Neural progenitor cell (in vitro differentiated cells): ENCODE measurements around the gene MACROD2. TPM values are rescaled to one million over a fixed set of nuclear protein-coding genes. Genes with fewer than 3 reads are reported as not detected.

Experiments
- DNase-seq: peaks from one replicate; pipeline ENCODE4 v3.0.0-alpha.2; 2016; ENCODE audit warnings: low spot score
- H2AFZ ChIP-seq: fragments of 200-600 bp; sonication (generic); replicated peaks from 2 replicates; pipeline ENCODE4 v1.6.1; 2016; ENCODE audit warnings: antibody characterized with exemption
- H3F3A ChIP-seq: fragments of 200-600 bp; sonication (generic); 2 replicates; pipeline ENCODE4 v1.6.1; 2016; ENCODE audit warnings: antibody characterized with exemption, low read depth
- H3K27ac ChIP-seq: fragments of 200-600 bp; sonication (generic); 2 replicates; pipeline ENCODE4 v1.5.1; 2016; ENCODE audit warnings: mild to moderate bottlenecking
- H3K27me3 ChIP-seq: fragments of 200-600 bp; sonication (generic); 2 replicates; pipeline ENCODE4 v1.6.1; 2016; ENCODE audit warnings: mild to moderate bottlenecking, moderate library complexity
- H3K36me3 ChIP-seq: fragments of 200-600 bp; sonication (generic); 2 replicates; pipeline ENCODE4 v1.5.1; 2016
- H3K4me1 ChIP-seq: fragments of 200-600 bp; sonication (generic); 2 replicates; pipeline ENCODE4 v1.6.1; 2016; ENCODE audit warnings: mixed run types
- H3K4me2 ChIP-seq: fragments of 200-600 bp; sonication (generic); 2 replicates; pipeline ENCODE4 v1.6.1; 2016
- H3K4me3 ChIP-seq: fragments of 200-600 bp; sonication (generic); 2 replicates; pipeline ENCODE4 v1.5.1; 2016
- H3K79me2 ChIP-seq: fragments of 200-600 bp; sonication (generic); 2 replicates; pipeline ENCODE4 v1.6.1; 2016; ENCODE audit warnings: low read depth
- H3K9ac ChIP-seq: fragments of 200-600 bp; sonication (generic); 2 replicates; pipeline ENCODE4 v1.6.1; 2016
- H3K9me3 ChIP-seq: fragments of 200-600 bp; sonication (generic); 2 replicates; pipeline ENCODE4 v1.5.1; 2016; ENCODE audit warnings: low read depth
- H4K20me1 ChIP-seq: fragments of 200-600 bp; sonication (generic); 2 replicates; pipeline ENCODE4 v1.6.1; 2016; ENCODE audit warnings: low read depth
- H3K27ac Mint-ChIP-seq: 3 replicates; pipeline ENCODE4 v1.8.0; 2021; ENCODE audit warnings: mixed read lengths
- H3K27me3 Mint-ChIP-seq: 2 replicates; pipeline ENCODE4 v1.8.0; 2022; ENCODE audit warnings: low read depth, mild to moderate bottlenecking, inconsistent platforms, moderate library complexity, mixed read lengths; ENCODE audit not compliant: insufficient read depth
- H3K36me3 Mint-ChIP-seq: 3 replicates; pipeline ENCODE4 v1.8.0; 2021; ENCODE audit warnings: mixed read lengths
- H3K4me1 Mint-ChIP-seq: 3 replicates; pipeline ENCODE4 v1.8.0; 2021; ENCODE audit warnings: mixed read lengths
- H3K4me3 Mint-ChIP-seq: 3 replicates; pipeline ENCODE4 v1.8.0; 2021; ENCODE audit warnings: mild to moderate bottlenecking, moderate library complexity, mixed read lengths
- H3K9me3 Mint-ChIP-seq: 3 replicates; pipeline ENCODE4 v1.8.0; 2020; ENCODE audit warnings: mixed read lengths
- CTCF ChIP-seq: fragments of 200-600 bp; sonication (generic); IDR thresholded peaks from 2 replicates; pipeline ENCODE4 v1.5.1; 2017; ENCODE audit warnings: antibody characterized with exemption, mild to moderate bottlenecking
- EZH2 ChIP-seq: fragments of 200-600 bp; sonication (generic); IDR thresholded peaks from 2 replicates; pipeline ENCODE4 v1.6.1; 2017; ENCODE audit warnings: antibody characterized with exemption, mild to moderate bottlenecking, moderate library complexity
- EZH2phosphoT487 ChIP-seq: fragments of 200-600 bp; sonication (generic); IDR thresholded peaks from 2 replicates; pipeline ENCODE4 v1.6.1; 2017; ENCODE audit warnings: antibody characterized with exemption
- total RNA-seq: library from RNA; depleted of rRNA; stranded (reverse); fragments of >200 nt; gene quantifications from 2 replicates; pipeline ENCODE4 v1.2.3, GENCODE V29; 2015; ENCODE audit warnings: low replicate concordance

MACROD2 gene
- total RNA-seq, 1 donor from 2014 or later: 11.9 TPM

- Mint-ChIP-seq H3K27me3 (peaks cover 2% of the 10 kb centered on the region), H3K4me1 (peaks cover 18% of the 10 kb centered on the region), H3K4me3 (no peak overlapping the region), H3K9me3 (peaks cover 4% of the 10 kb centered on the region), H3K27ac (no peak overlapping the region), H3K36me3 (no peaks in the 10 kb centered on the region)
- Histone ChIP-seq H4K20me1 (no peaks in the 10 kb centered on the region), H3K4me3 (no peak overlapping the region), H3K79me2 (no peaks in the 10 kb centered on the region), H2AFZ (no peak overlapping the region), H3K36me3 (no peaks in the 10 kb centered on the region), H3F3A (no peaks in the 10 kb centered on the region), H3K4me1 (no peaks in the 10 kb centered on the region), H3K27me3 (no peaks in the 10 kb centered on the region), H3K27ac (no peak overlapping the region), H3K9me3 (no peaks in the 10 kb centered on the region), H3K4me2 (no peak overlapping the region), H3K9ac (no peak overlapping the region)
- DNase-seq: no peak
- TF ChIP-seq EZH2phosphoT487 (no peak), EZH2 (no peak), CTCF (no peak)
Observed at GRCh38 chr20:14303106-14303505, 307.8 kb downstream of the MACROD2 start.

- no peak overlapping the region for H2AFZ ChIP-seq
- H3K27me3 Mint-ChIP-seq: peaks cover 2% of the 10 kb centered on the region
- no peak overlapping the region for H3K4me2 ChIP-seq
- H3K27me3 ChIP-seq: no peaks in the 10 kb centered on the region
- H3K4me3 Mint-ChIP-seq: no peak overlapping the region
- no peak overlapping the region for H3K27ac ChIP-seq
- H3K9ac ChIP-seq: no peak overlapping the region
- no peak overlapping the region for H3K27ac Mint-ChIP-seq
- H3K9me3 ChIP-seq: no peaks in the 10 kb centered on the region
- H3F3A ChIP-seq: no peaks in the 10 kb centered on the region
- H3K36me3 ChIP-seq: no peaks in the 10 kb centered on the region
- TF ChIP-seq CTCF: no peak
- no peak for TF ChIP-seq EZH2
- no peak for TF ChIP-seq EZH2phosphoT487
- peaks cover 18% of the 10 kb centered on the region for H3K4me1 Mint-ChIP-seq
- H3K4me3 ChIP-seq: no peak overlapping the region
- H3K36me3 Mint-ChIP-seq: no peaks in the 10 kb centered on the region
- no peaks in the 10 kb centered on the region for H4K20me1 ChIP-seq
- no peaks in the 10 kb centered on the region for H3K4me1 ChIP-seq
- no peaks in the 10 kb centered on the region for H3K79me2 ChIP-seq
- no peak for DNase-seq
- peaks cover 4% of the 10 kb centered on the region for H3K9me3 Mint-ChIP-seq
Observed at GRCh38 chr20:14303651-14304050, 308.3 kb downstream of the MACROD2 start.

GRCh38 chr20:14304472-14304871 is 309.2 kb downstream of the MACROD2 start:
- Histone ChIP-seq H3K27me3 (no peaks in the 10 kb centered on the region), H3K4me2 (no peak overlapping the region), H3K36me3 (no peaks in the 10 kb centered on the region), H3K27ac (no peak overlapping the region), H2AFZ (no peak overlapping the region), H3K9me3 (no peaks in the 10 kb centered on the region), H3K79me2 (no peaks in the 10 kb centered on the region), H3K4me1 (no peaks in the 10 kb centered on the region), H3K9ac (no peak overlapping the region), H3F3A (no peaks in the 10 kb centered on the region), H3K4me3 (no peak overlapping the region), H4K20me1 (no peaks in the 10 kb centered on the region)
- Mint-ChIP-seq H3K36me3 (no peaks in the 10 kb centered on the region), H3K9me3 (peaks cover 4% of the 10 kb centered on the region), H3K27me3 (peaks cover 2% of the 10 kb centered on the region), H3K4me1 (peaks cover 18% of the 10 kb centered on the region), H3K27ac (no peak overlapping the region), H3K4me3 (no peak overlapping the region)
- no peak for DNase-seq
- TF ChIP-seq CTCF (no peak), EZH2 (no peak), EZH2phosphoT487 (no peak)

GRCh38 chr20:14307956-14308355 is 312.6 kb downstream of the MACROD2 start:
- H3K27ac Mint-ChIP-seq: no peak overlapping the region
- H3K9me3 ChIP-seq: no peaks in the 10 kb centered on the region
- no peaks in the 10 kb centered on the region for H3K27me3 ChIP-seq
- H3K9ac ChIP-seq: no peak overlapping the region
- no peaks in the 10 kb centered on the region for H3K9me3 Mint-ChIP-seq
- H3K4me2 ChIP-seq: no peak overlapping the region
- no peak for TF ChIP-seq CTCF
- no peak for TF ChIP-seq EZH2phosphoT487
- no peak for TF ChIP-seq EZH2
- H3K4me3 ChIP-seq: no peak overlapping the region
- H3K4me1 Mint-ChIP-seq: peaks cover 20% of the 10 kb centered on the region
- no peaks in the 10 kb centered on the region for H3F3A ChIP-seq
- no peaks in the 10 kb centered on the region for H3K36me3 Mint-ChIP-seq
- no peak overlapping the region for H3K4me3 Mint-ChIP-seq
- no peak for DNase-seq
- H2AFZ ChIP-seq: no peak overlapping the region
- H3K36me3 ChIP-seq: no peaks in the 10 kb centered on the region
- H3K27ac ChIP-seq: no peak overlapping the region
- no peaks in the 10 kb centered on the region for H4K20me1 ChIP-seq
- peaks cover 2% of the 10 kb centered on the region for H3K27me3 Mint-ChIP-seq
- no peaks in the 10 kb centered on the region for H3K79me2 ChIP-seq
- H3K4me1 ChIP-seq: no peaks in the 10 kb centered on the region
